B cell (primary cell): ENCODE results near the gene HES7. TPM values are rescaled to one million over a fixed set of nuclear protein-coding genes. Genes with fewer than 3 reads are reported as not detected.

Source experiments
- ATAC-seq: fragments of 200-7000 bp; cut with Tn5 transposase; one replicate; pipeline ENCODE4 v1.10.0; 2021; ENCODE audit warnings: low read depth, mild to moderate bottlenecking, moderate number of reproducible peaks, moderate library complexity
- CTCF ChIA-PET: fragments of 350-600 bp; sonication (Branson Sonifier 250); formaldehyde crosslinking; loops from one replicate; lab custom pipeline; 2021; ENCODE audit warnings: antibody characterized with exemption, inconsistent platforms; lab: Charles Lee
- POLR2A ChIA-PET: fragments of 350-600 bp; sonication (Branson Sonifier 250); formaldehyde crosslinking; loops from one replicate; lab custom pipeline; 2021; ENCODE audit warnings: antibody characterized with exemption; lab: Charles Lee
- DNase-seq: peaks from one replicate; pipeline ENCODE4 v3.0.0; 2013
- H2AFZ ChIP-seq: 2 replicates; pipeline ENCODE4 v1.6.1; 2012; ENCODE audit warnings: mild to moderate bottlenecking, low read depth, low read length; ENCODE audit not compliant: insufficient read depth, poor library complexity, severe bottlenecking
- H3K27ac ChIP-seq, 2 donors: 1 replicate in 1 of 2; 2 replicates in 1 of 2; pipeline ENCODE4 v1.5.1; 2012 to 2013; ENCODE audit warnings: low read length in 2 of 2, mild to moderate bottlenecking in 2 of 2, moderate library complexity in 1 of 2
- H3K27me3 ChIP-seq, 4 experiments: fragments of 200-600 bp in 1 of 4; sonication (generic) in 1 of 4; replicated peaks in 1 of 4; 1 replicate in 2 of 4; 2 replicates in 2 of 4; pipeline versions ENCODE4 v1.6.1 to v1.7.0; 2013 to 2016; ENCODE audit warnings: low read length in 3 of 4, mild to moderate bottlenecking in 2 of 4, mixed read lengths in 1 of 4, moderate library complexity in 1 of 4; ENCODE audit not compliant: insufficient read depth in 4 of 4, control insufficient read depth in 3 of 4; ENCODE audit errors: control extremely low read depth in 1 of 4
- H3K36me3 ChIP-seq, 2 experiments: replicated peaks in 1 of 2; 1 replicate in 1 of 2; 2 replicates in 1 of 2; pipeline versions ENCODE4 v1.6.1 to v1.7.1; 2013; ENCODE audit warnings: low read length in 1 of 2; ENCODE audit not compliant: insufficient read depth in 2 of 2, control insufficient read depth in 1 of 2; ENCODE audit errors: control extremely low read depth in 1 of 2, extremely low read depth in 1 of 2
- H3K4me1 ChIP-seq, 2 donors: fragments of 200-600 bp in 1 of 2; sonication (generic) in 1 of 2; 1 replicate in 1 of 2; 2 replicates in 1 of 2; pipeline versions ENCODE4 v1.5.1 to v1.6.1; 2013 to 2017; ENCODE audit warnings: low read length in 2 of 2; ENCODE audit not compliant: control insufficient read depth in 2 of 2, insufficient read depth in 2 of 2
- H3K4me2 ChIP-seq: replicated peaks from 2 replicates; pipeline ENCODE3; 2012; ENCODE audit warnings: mild to moderate bottlenecking, low read depth, low read length; ENCODE audit not compliant: poor library complexity, severe bottlenecking
- H3K4me3 ChIP-seq, 5 experiments: fragments of 200-600 bp in 1 of 5; sonication (generic) in 1 of 5; 1 replicate in 3 of 5; 2 replicates in 2 of 5; pipeline versions ENCODE4 v1.5.1 to v1.7.0; 2011 to 2016; ENCODE audit warnings: low read length in 4 of 5, mild to moderate bottlenecking in 4 of 5, low read depth in 2 of 5, control low read depth in 1 of 5, moderate library complexity in 1 of 5; ENCODE audit not compliant: insufficient read depth in 1 of 5; ENCODE audit errors: control extremely low read depth in 1 of 5, extremely low read depth in 1 of 5
- H3K79me2 ChIP-seq: fragments of 200-600 bp; sonication (generic); one replicate; pipeline ENCODE4 v1.6.0; 2016; ENCODE audit warnings: low read length; ENCODE audit not compliant: control insufficient read depth, insufficient read depth
- H3K9ac ChIP-seq: fragments of 200-600 bp; sonication (generic); 2 replicates; pipeline ENCODE4 v1.6.1; 2017; ENCODE audit warnings: mild to moderate bottlenecking, low read length, moderate library complexity
- H3K9me3 ChIP-seq, 3 donors: one replicate each; pipeline versions ENCODE4 v1.6.1 to v1.7.1; 2013; ENCODE audit warnings: low read length in 2 of 3; ENCODE audit not compliant: control insufficient read depth in 2 of 3, insufficient read depth in 1 of 3; ENCODE audit errors: control extremely low read depth in 1 of 3
- H4K20me1 ChIP-seq: 2 replicates; pipeline ENCODE4 v1.6.0; 2012; ENCODE audit warnings: mild to moderate bottlenecking, low read length; ENCODE audit not compliant: insufficient read depth, control insufficient read depth, poor library complexity, severe bottlenecking
- H3K27ac Mint-ChIP-seq: one replicate; pipeline ENCODE4 v1.8.0; 2021; ENCODE audit warnings: mixed read lengths
- H3K27me3 Mint-ChIP-seq: one replicate; pipeline ENCODE4 v1.8.0; 2021; ENCODE audit warnings: mixed read lengths
- H3K4me1 Mint-ChIP-seq: one replicate; pipeline ENCODE4 v1.8.0; 2021; ENCODE audit warnings: mixed read lengths
- H3K4me3 Mint-ChIP-seq: one replicate; pipeline ENCODE4 v1.8.0; 2021; ENCODE audit warnings: mixed read lengths
- H3K9me3 Mint-ChIP-seq: one replicate; pipeline ENCODE4 v1.8.0; 2022; ENCODE audit warnings: mixed read lengths; ENCODE audit not compliant: insufficient read depth
- CTCF ChIP-seq: fragments of 200-600 bp; IDR thresholded peaks from one replicate; pipeline ENCODE4 v1.8.0; 2022; ENCODE audit warnings: antibody characterized with exemption, mild to moderate bottlenecking
- EZH2 ChIP-seq: IDR thresholded peaks from 2 replicates; pipeline ENCODE4 v1.6.1; 2012; ENCODE audit warnings: borderline replicate concordance, low read depth, mild to moderate bottlenecking, moderate library complexity, low read length; ENCODE audit not compliant: insufficient read depth, poor library complexity, severe bottlenecking
- WGBS: methylation state at CpG from one replicate; pipeline ENCODE4 v1.1.5; 2013; ENCODE audit warnings: missing lambda C conversion rate; ENCODE audit not compliant: insufficient coverage; 5-methylcytosine and 5-hydroxymethylcytosine counted together
- intact Hi-C: fragments of 100-400 bp; cut with micrococcal nuclease; formaldehyde crosslinking; loops from one replicate; pipeline ENCODE4 v1.10.0; 2022
- polyA plus RNA-seq: library from polyadenylated mRNA; depleted of rRNA; stranded (reverse); fragments of >200 nt; gene quantifications from 2 replicates; pipeline ENCODE4 v1.2.3, GENCODE V29; 2012
- total RNA-seq, 2 donors: library from RNA; stranded (reverse); fragments of 120-200 nt in 1 of 2; gene quantifications; 1 replicate in 1 of 2; 2 replicates in 1 of 2; pipeline versions ENCODE4 v1.2.3 to v1.2.4, GENCODE V29; 2013 to 2022

HES7 gene
- total and polyA plus RNA-seq, 2 donors (not counting 1 experiment from before 2014, with no cell fraction given): 0.34 TPM; not detected in 1

GRCh38 chr17:8128125-8128784, 4.3 kb upstream of the HES7 start:
- POLR2A ChIA-PET: interaction anchor here (0.6 to 2.5 kb wide), 3 partner anchors 11 to 93 kb away, joined by 3 to 7 read pairs (median 3); no protein-coding TSS in a partner anchor
- Histone ChIP-seq H2AFZ (no peak overlapping the region), H3K27ac (no peak overlapping the region), H3K9me3 (peaks cover 0 to 13% (median 0%) of the 10 kb centered on the region in 3 donors), H3K27me3 (peaks cover 0 to 28% (median 9%) of the 10 kb centered on the region in 4 experiments), H4K20me1 (peaks cover 20% of the 10 kb centered on the region), H3K9ac (no peak overlapping the region), H3K4me1 (peaks cover 28 to 39% of the 10 kb centered on the region in 2 donors), H3K36me3 (no peaks in the 10 kb centered on the region), H3K79me2 (no peaks in the 10 kb centered on the region), H3K4me2 (no peak overlapping the region), H3K4me3 (no peak overlapping the region)
- Mint-ChIP-seq H3K9me3 (no peaks in the 10 kb centered on the region), H3K4me1 (peaks cover 38% of the 10 kb centered on the region), H3K27ac (no peak overlapping the region), H3K4me3 (no peak overlapping the region), H3K27me3 (peaks cover 18% of the 10 kb centered on the region)
- intact Hi-C loops: no loop called here
- ATAC-seq (no peak), DNase-seq (peak; percentile 15)
- CTCF ChIA-PET: interaction anchor here (1.4 to 2.4 kb wide), 4 partner anchors 9 to 173 kb away, joined by 3 to 8 read pairs (median 6); no protein-coding TSS in a partner anchor
- WGBS: 91% methylated on average over 8 of the region's 14 CpGs
- TF ChIP-seq CTCF: no peak
- TF ChIP-seq EZH2: no peak
